Heart left ventricle (tissue), 16 donors: Measurements from ENCODE around the gene ACAD11. TPM values are rescaled to one million over a fixed set of nuclear protein-coding genes. Genes with fewer than 3 reads are reported as not detected.

Experiments
- ATAC-seq, 4 donors: fragments of 200-7000 bp; cut with Tn5 transposase; one replicate each; pipeline ENCODE4 v1.9.1; 2020 to 2022; ENCODE audit warnings: moderate library complexity in 4 of 4, mild to moderate bottlenecking in 3 of 4, moderate number of reproducible peaks in 1 of 4
- DNase-seq, 5 donors: peaks; one replicate each; pipeline ENCODE4 v3.0.0-alpha.2; 2020
- H3K27ac ChIP-seq, 12 donors: fragments of 200-600 bp; sonication (generic) in 4 of 12; one replicate each; pipeline versions ENCODE4 v1.5.0 to v1.8.0; 2016 to 2022; ENCODE audit warnings: mild to moderate bottlenecking in 2 of 12
- H3K27me3 ChIP-seq, 9 donors: fragments of 200-600 bp; sonication (generic) in 2 of 9; one replicate each; pipeline versions ENCODE4 v1.5.1 to v1.8.0; 2016 to 2022; ENCODE audit warnings: mild to moderate bottlenecking in 3 of 9
- H3K36me3 ChIP-seq, 9 donors: fragments of 200-600 bp; sonication (generic) in 2 of 9; one replicate each; pipeline versions ENCODE4 v1.5.0 to v1.8.0; 2018 to 2022; ENCODE audit warnings: mild to moderate bottlenecking in 2 of 9
- H3K4me1 ChIP-seq, 12 donors: fragments of 200-600 bp; sonication (generic) in 4 of 12; one replicate each; pipeline versions ENCODE4 v1.5.0 to v1.8.0; 2016 to 2022; ENCODE audit warnings: mild to moderate bottlenecking in 3 of 12
- H3K4me3 ChIP-seq, 12 donors: fragments of 200-600 bp; sonication (generic) in 4 of 12; one replicate each; pipeline versions ENCODE4 v1.5.0 to v1.8.0; 2017 to 2022; ENCODE audit warnings: mild to moderate bottlenecking in 9 of 12, moderate library complexity in 4 of 12
- H3K9me3 ChIP-seq, 12 donors: fragments of 200-600 bp; sonication (generic) in 4 of 12; one replicate each; pipeline versions ENCODE4 v1.5.0 to v1.8.0; 2016 to 2022; ENCODE audit warnings: mild to moderate bottlenecking in 1 of 12
- CTCF ChIP-seq, 12 donors: fragments of 200-600 bp; sonication (generic) in 4 of 12; IDR thresholded peaks; one replicate each; pipeline versions ENCODE4 v1.5.0 to v1.8.0; 2018 to 2022; ENCODE audit warnings: antibody characterized with exemption in 12 of 12, mild to moderate bottlenecking in 5 of 12
- POLR2A ChIP-seq, 2 donors: fragments of 450-650 bp; IDR thresholded peaks; one replicate each; pipeline ENCODE4 v1.6.1; 2017; ENCODE audit warnings: antibody characterized with exemption in 2 of 2, mild to moderate bottlenecking in 2 of 2, moderate library complexity in 2 of 2
- WGBS, 4 donors: extraction: QIAGEN DNeasy Blood & Tissue Kit in 2 of 4; methylation state at CpG; one replicate each; pipeline versions ENCODE4 v1.1.5 to v1.1.7; 2013 to 2018; 5-methylcytosine and 5-hydroxymethylcytosine counted together
- intact Hi-C, 10 donors: fragments of 100-400 bp; cut with DNase I; formaldehyde crosslinking; loops; one replicate each; pipeline versions ENCODE4 v1.11.1 to v1.14.2; 2022
- polyA plus RNA-seq, 2 donors: library from polyadenylated mRNA; stranded (reverse); fragments of 200-250 nt; gene quantifications; one replicate each; pipeline ENCODE4 v1.2.3, GENCODE V29; 2013
- total RNA-seq, 9 donors: library from RNA; depleted of rRNA in 2 of 9; stranded (reverse); fragments of >200 nt in 2 of 9; fragmentation: NEBNext Ultra II Directional in 3 of 9; extraction: Animal tissue kit (Norgen Biotek cat#: 25700) in 3 of 9; gene quantifications; one replicate each; pipeline versions ENCODE4 v1.1.0 to v1.2.4, GENCODE V29; 2016 to 2023
- donor health status: ischemic (EF 13 %, LVEDD 7.1; RV severe dilation, severe dysfunction).
- donor health status: healthy with polysubstance abuse.
- donor health status: DM: no; HTN: yes; CAD: no.
- donor health status: DM: no; HTN: no; CAD: no.
- donor health status: ischemic (EF 25% LVEDD 6.9; RV normal size, moderate dysfunction).
- donor health status: ischemic (EF 25% LVEDD 5.7; RV mildly dilated, moderate dysfunction).
- donor health status: healthy.
- donor health status: DM: yes; HTN: yes; CAD: no.
- donor health status: ischemic (EF 35%, LVEDD 5.7; RV mildly dilated, moderate dysfunction).
- donor health status: nonischemic (EF 11% LVEDD 7.7; RV severe dilation, severe dysfunction).
- donor health status: DM: yes; HTN: yes; CAD: no.
- donor health status: PGD.
- donor health status: ischemic (EF 29% LVEDD 5.4; RV normal size, mild dysfunction).
- donor health status: nonischemic (EF 23%, LVEDD 6.1; RV moderate dilation, normal function).

Gene ACAD11
- total and polyA plus RNA-seq, 11 donors: 8.9 to 38.8 (median 23.1) TPM

- DNase-seq (no peak), ATAC-seq (peak in 2 of 4 donors; percentile 13 to 38)
- Histone ChIP-seq H3K9me3 (no peaks in the 10 kb centered on the region), H3K4me1 (peaks cover 0 to 68% (median 37%) of the 10 kb centered on the region in 12 donors), H3K36me3 (no peaks in the 10 kb centered on the region), H3K4me3 (no peak overlapping the region), H3K27me3 (no peaks in the 10 kb centered on the region), H3K27ac (peak overlapping the region in 1 of 12 donors; percentile 2)
- intact Hi-C loops: no loop called here
- 58 to 81% (median 74%) methylated on average over 1 of the region's 1 CpG for WGBS, 4 donors
- TF ChIP-seq CTCF (IDR thresholded peaks at IDR 0.05) (no peak), POLR2A (IDR thresholded peaks at IDR 0.05) (no peak)
Observed at GRCh38 chr3:132652640-132653270, 6.9 kb downstream of the ACAD11 start.

- Histone ChIP-seq H3K27ac (no peak overlapping the region), H3K9me3 (no peaks in the 10 kb centered on the region), H3K4me1 (peaks cover 0 to 59% (median 26%) of the 10 kb centered on the region in 12 donors), H3K4me3 (no peak overlapping the region), H3K36me3 (no peaks in the 10 kb centered on the region), H3K27me3 (no peaks in the 10 kb centered on the region)
- WGBS, 4 donors: 0 to 96% (median 77%) methylated on average over 1 of the region's 1 CpG
- intact Hi-C loops: no loop called here
- ATAC-seq (no peak), DNase-seq (no peak)
- TF ChIP-seq CTCF (IDR thresholded peaks at IDR 0.05) (no peak), POLR2A (IDR thresholded peaks at IDR 0.05) (no peak)
Observed at GRCh38 chr3:132650153-132650552, 9.5 kb downstream of the ACAD11 start.

- WGBS, 4 donors: 59 to 83% (median 74%) methylated on average over 1 of the region's 1 CpG
- H3K36me3 ChIP-seq: peaks cover 0 to 23% (median 10%) of the 10 kb centered on the region in 9 donors
- no peak overlapping the region for H3K4me3 ChIP-seq
- intact Hi-C loops: loop anchor here in 2 of 10 donors (5.0 to 10.0 kb wide), 2 partner anchors 290 to 293 kb away; no protein-coding TSS in a partner anchor
- ATAC-seq (peak in 1 of 4 donors; percentile 60), DNase-seq (no peak)
- no peak overlapping the region for H3K27ac ChIP-seq
- TF ChIP-seq POLR2A (IDR thresholded peaks at IDR 0.05) (no peak), CTCF (IDR thresholded peaks at IDR 0.05) (no peak)
- H3K27me3 ChIP-seq: no peaks in the 10 kb centered on the region
- no peaks in the 10 kb centered on the region for H3K9me3 ChIP-seq
- H3K4me1 ChIP-seq: peaks cover 0 to 19% (median 1%) of the 10 kb centered on the region in 12 donors
Observed at GRCh38 chr3:132645058-132645457, 14.6 kb downstream of the ACAD11 start.

GRCh38 chr3:132643366-132643765 is 16.2 kb downstream of the ACAD11 start:
- intact Hi-C loops: loop anchor here in 7 of 10 donors (2.0 to 10.0 kb wide), 3 partner anchors 107 to 289 kb away; no protein-coding TSS in a partner anchor
- Histone ChIP-seq H3K27ac (no peak overlapping the region), H3K36me3 (peaks cover 0 to 40% (median 20%) of the 10 kb centered on the region in 9 donors), H3K9me3 (no peaks in the 10 kb centered on the region), H3K4me1 (peaks cover 0 to 10% (median 0%) of the 10 kb centered on the region in 12 donors), H3K4me3 (no peak overlapping the region), H3K27me3 (no peaks in the 10 kb centered on the region)
- DNase-seq: peak in 1 of 5 donors; percentile 4
- 73 to 91% (median 79%) methylated on average over 2 of the region's 2 CpGs for WGBS, 4 donors
- TF ChIP-seq CTCF (IDR thresholded peaks at IDR 0.05): no peak
- peak in 2 of 4 donors; percentile 25 to 34 for ATAC-seq
